ENCODE measurements around the gene ASAP2.

The ASAP2 gene

DNA sequence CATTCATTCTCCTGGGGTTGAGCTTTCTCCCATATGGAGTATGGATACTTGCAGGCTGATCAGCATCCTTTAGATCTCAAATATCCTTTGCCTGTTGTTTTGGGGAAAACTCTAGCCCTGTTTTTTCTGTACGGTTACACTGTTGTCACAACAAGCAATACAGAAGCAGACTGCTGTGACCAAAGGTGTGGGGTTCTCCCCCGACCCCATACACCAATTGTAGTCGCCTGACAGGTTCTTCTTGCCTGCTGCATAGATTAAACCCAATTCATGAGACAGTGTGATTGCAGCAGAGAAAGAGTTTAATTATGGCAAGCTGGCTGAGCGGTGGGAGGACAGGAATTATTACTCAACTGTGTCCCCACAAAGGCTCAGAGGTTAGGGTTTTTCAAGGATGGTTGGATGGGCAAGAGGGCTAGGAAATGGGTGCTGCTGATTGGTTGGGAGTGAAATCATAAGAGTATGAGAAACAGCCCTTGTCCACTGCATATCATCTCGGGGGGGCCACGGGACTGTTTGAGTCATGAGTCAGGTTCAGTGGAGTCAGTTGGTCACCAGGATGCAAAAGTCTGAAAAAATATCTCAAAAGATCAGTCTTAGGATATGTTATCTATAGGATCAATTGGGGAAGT lies 176.1 kb downstream of the ASAP2 start:
- WGBS, 2 donors (ENCODE audit: extremely low coverage in 2 of 2, insufficient read length in 2 of 2, insufficient replicate concordance in 1 of 2): no CpG with 5 or more reads among the region's 6 CpGs
- H3K36me3 ChIP-seq (replicated peaks in 1 of 2; ENCODE audit: control insufficient read depth in 2 of 2, insufficient read depth in 2 of 2, low read length in 2 of 2): peaks cover 32 to 94% of the 10 kb centered on the region in 2 donors

DNA sequence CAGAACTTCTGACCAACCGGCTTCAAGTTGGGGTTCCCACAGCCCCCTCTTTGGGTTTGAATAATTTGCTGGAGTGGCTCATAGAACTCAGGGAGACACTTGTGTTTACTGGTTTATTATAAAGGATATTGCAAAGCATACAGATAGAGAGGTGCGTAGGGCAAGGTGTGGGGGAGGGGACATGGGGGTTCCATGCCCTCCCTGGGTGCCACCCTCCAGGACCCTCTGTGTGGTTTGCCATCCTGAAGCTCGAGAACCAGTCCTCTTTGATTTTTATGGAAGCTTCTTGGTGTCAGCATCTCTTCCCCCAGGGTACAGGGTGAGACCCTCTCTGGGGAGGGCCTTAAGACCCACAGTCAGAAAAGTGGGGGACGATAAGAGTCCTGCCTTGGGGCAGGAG lies 177.9 kb downstream of the ASAP2 start:
- Histone ChIP-seq H3K4me2 (ENCODE audit: insufficient read depth, low read length, poor library complexity, severe bottlenecking) (no peak overlapping the region), H3K23ac (ENCODE audit: low read depth, low read length, poor library complexity) (no peak overlapping the region), H2BK15ac (ENCODE audit: low read length) (no peak overlapping the region), H2AK5ac (ENCODE audit: low read depth, low read length) (no peak overlapping the region), H3K4ac (ENCODE audit: low read length) (no peak overlapping the region), H2AFZ (ENCODE audit: low read length) (no peak overlapping the region), H4K8ac (ENCODE audit: low read depth, low read length) (no peak overlapping the region), H3K27me3 (ENCODE audit: control insufficient read depth in 3 of 3, insufficient read depth in 3 of 3, low read depth in 1 of 3, low read length in 3 of 3) (no peaks in the 10 kb centered on the region), H4K91ac (ENCODE audit: low read depth, low read length, poor library complexity) (no peak overlapping the region), H3K4me1 (ENCODE audit: control insufficient read depth in 2 of 2, insufficient read depth in 1 of 2, low read depth in 1 of 2, low read length in 2 of 2) (no peaks in the 10 kb centered on the region), H3K9me3 (replicated peaks in 1 of 2; ENCODE audit: control insufficient read depth in 2 of 2, insufficient read depth in 1 of 2, low read depth in 1 of 2, low read length in 2 of 2) (no peaks in the 10 kb centered on the region), H2BK12ac (ENCODE audit: low read length) (no peak overlapping the region), H2BK120ac (ENCODE audit: low read depth, low read length) (no peak overlapping the region), H3K14ac (ENCODE audit: low read length) (no peak overlapping the region), H3K4me3 (ENCODE audit: low read length in 2 of 2) (no peak overlapping the region), H3K27ac (replicated peaks; ENCODE audit: low read length) (no peak overlapping the region), H3K18ac (ENCODE audit: low read length) (no peak overlapping the region), H3K36me3 (replicated peaks in 1 of 2; ENCODE audit: control insufficient read depth in 2 of 2, insufficient read depth in 2 of 2, low read length in 2 of 2) (peaks cover 29 to 94% of the 10 kb centered on the region in 2 donors), H2BK5ac (ENCODE audit: low read length) (no peak overlapping the region), H3K9ac (ENCODE audit: low read depth, low read length, poor library complexity) (no peak overlapping the region), H3K79me1 (ENCODE audit: low read depth, low read length) (no peaks in the 10 kb centered on the region)
- DNase-seq (ENCODE audit: low spot score): no peak
- WGBS, 2 donors (ENCODE audit: extremely low coverage in 2 of 2, insufficient read length in 2 of 2, insufficient replicate concordance in 1 of 2): no CpG with 5 or more reads among the region's 4 CpGs

More for the DNA sequence above, 176.1 kb downstream of the ASAP2 start:
- no peak overlapping the region for H2BK15ac ChIP-seq (ENCODE audit: low read length)
- H3K14ac ChIP-seq (ENCODE audit: low read length): no peak overlapping the region
- no peak overlapping the region for H3K4me2 ChIP-seq (ENCODE audit: insufficient read depth, low read length, poor library complexity, severe bottlenecking)
- no peak overlapping the region for H2AK5ac ChIP-seq (ENCODE audit: low read depth, low read length)
- no peak overlapping the region for H4K8ac ChIP-seq (ENCODE audit: low read depth, low read length)
- H3K4me1 ChIP-seq (ENCODE audit: control insufficient read depth in 2 of 2, insufficient read depth in 1 of 2, low read depth in 1 of 2, low read length in 2 of 2): no peaks in the 10 kb centered on the region
- H3K4ac ChIP-seq (ENCODE audit: low read length): no peak overlapping the region
- no peaks in the 10 kb centered on the region for H3K9me3 ChIP-seq (replicated peaks in 1 of 2; ENCODE audit: control insufficient read depth in 2 of 2, insufficient read depth in 1 of 2, low read depth in 1 of 2, low read length in 2 of 2)
- H3K79me1 ChIP-seq (ENCODE audit: low read depth, low read length): no peaks in the 10 kb centered on the region
- H2BK5ac ChIP-seq (ENCODE audit: low read length): no peak overlapping the region
- no peak overlapping the region for H3K18ac ChIP-seq (ENCODE audit: low read length)
- no peak overlapping the region for H3K27ac ChIP-seq (replicated peaks; ENCODE audit: low read length)
- H3K27me3 ChIP-seq (ENCODE audit: control insufficient read depth in 3 of 3, insufficient read depth in 3 of 3, low read depth in 1 of 3, low read length in 3 of 3): no peaks in the 10 kb centered on the region
- no peak overlapping the region for H3K23ac ChIP-seq (ENCODE audit: low read depth, low read length, poor library complexity)
- H4K91ac ChIP-seq (ENCODE audit: low read depth, low read length, poor library complexity): no peak overlapping the region
- no peak overlapping the region for H2BK12ac ChIP-seq (ENCODE audit: low read length)
- DNase-seq (ENCODE audit: low spot score): no peak
- no peak overlapping the region for H2AFZ ChIP-seq (ENCODE audit: low read length)
- no peak overlapping the region for H3K4me3 ChIP-seq (ENCODE audit: low read length in 2 of 2)
- no peak overlapping the region for H3K9ac ChIP-seq (ENCODE audit: low read depth, low read length, poor library complexity)
- no peak overlapping the region for H2BK120ac ChIP-seq (ENCODE audit: low read depth, low read length)

DNA sequence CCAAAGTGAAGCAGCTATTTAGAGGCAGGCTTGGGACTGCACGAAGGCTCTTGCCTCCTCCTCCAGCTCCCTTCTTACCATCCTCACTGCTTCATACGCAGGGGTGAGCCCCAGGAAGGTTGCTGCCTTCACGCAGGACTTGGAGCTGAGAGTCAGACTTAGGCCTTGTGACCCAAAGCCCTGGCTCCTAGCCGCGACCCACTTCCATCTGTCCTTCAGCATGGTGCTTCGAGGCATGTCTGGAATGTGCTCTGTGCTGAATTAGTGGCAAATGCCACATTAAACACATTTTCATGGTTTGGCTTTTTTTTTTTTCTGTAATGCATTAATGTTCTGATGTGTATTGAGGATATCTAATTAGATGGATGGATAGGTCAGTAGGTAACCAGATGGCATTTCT lies 179.2 kb downstream of the ASAP2 start:
- H2BK15ac ChIP-seq (ENCODE audit: low read length): no peak overlapping the region
- DNase-seq (ENCODE audit: low spot score): no peak

DNA sequence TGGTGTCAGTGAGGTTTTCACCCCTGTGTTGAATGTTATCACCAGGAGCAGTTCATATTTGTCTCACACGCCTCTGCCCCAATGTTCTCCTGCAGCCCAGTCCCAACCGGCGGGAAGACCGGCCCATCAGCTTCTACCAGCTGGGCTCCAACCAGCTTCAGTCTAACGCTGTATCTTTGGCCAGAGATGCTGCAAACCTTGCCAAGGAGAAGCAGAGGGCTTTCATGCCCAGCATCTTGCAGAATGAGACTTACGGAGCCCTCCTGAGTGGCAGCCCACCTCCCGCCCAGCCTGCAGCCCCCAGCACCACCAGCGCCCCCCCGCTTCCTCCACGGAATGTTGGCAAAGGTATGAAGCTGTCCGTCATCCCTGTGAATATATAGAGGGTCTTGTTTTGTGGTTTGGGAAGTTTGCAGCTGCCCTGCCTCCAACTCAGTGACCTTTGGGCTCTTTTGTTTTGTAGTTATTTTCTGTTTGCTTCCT lies 181.6 kb downstream of the ASAP2 start:
- H3K23ac ChIP-seq (ENCODE audit: low read depth, low read length, poor library complexity): no peak overlapping the region
- WGBS, 2 donors (ENCODE audit: extremely low coverage in 2 of 2, insufficient read length in 2 of 2, insufficient replicate concordance in 1 of 2): no CpG with 5 or more reads among the region's 11 CpGs
- no peak overlapping the region for H4K8ac ChIP-seq (ENCODE audit: low read depth, low read length)
- H2BK12ac ChIP-seq (ENCODE audit: low read length): no peak overlapping the region
- H3K27ac ChIP-seq (replicated peaks; ENCODE audit: low read length): no peak overlapping the region
- H3K79me1 ChIP-seq (ENCODE audit: low read depth, low read length): no peaks in the 10 kb centered on the region
- no peak overlapping the region for H3K4me2 ChIP-seq (ENCODE audit: insufficient read depth, low read length, poor library complexity, severe bottlenecking)
- H2BK120ac ChIP-seq (ENCODE audit: low read depth, low read length): no peak overlapping the region
- H3K4ac ChIP-seq (ENCODE audit: low read length): no peak overlapping the region
- peaks cover 24 to 94% of the 10 kb centered on the region in 2 donors for H3K36me3 ChIP-seq (replicated peaks in 1 of 2; ENCODE audit: control insufficient read depth in 2 of 2, insufficient read depth in 2 of 2, low read length in 2 of 2)
- H3K4me1 ChIP-seq (ENCODE audit: control insufficient read depth in 2 of 2, insufficient read depth in 1 of 2, low read depth in 1 of 2, low read length in 2 of 2): peaks cover 9 to 10% of the 10 kb centered on the region in 2 donors
- no peak overlapping the region for H4K91ac ChIP-seq (ENCODE audit: low read depth, low read length, poor library complexity)
- H2BK5ac ChIP-seq (ENCODE audit: low read length): no peak overlapping the region
- no peaks in the 10 kb centered on the region for H3K27me3 ChIP-seq (ENCODE audit: control insufficient read depth in 3 of 3, insufficient read depth in 3 of 3, low read depth in 1 of 3, low read length in 3 of 3)
- DNase-seq (ENCODE audit: low spot score): no peak
- no peak overlapping the region for H2BK15ac ChIP-seq (ENCODE audit: low read length)
- H2AK5ac ChIP-seq (ENCODE audit: low read depth, low read length): no peak overlapping the region
- no peak overlapping the region for H3K9ac ChIP-seq (ENCODE audit: low read depth, low read length, poor library complexity)
- no peak overlapping the region for H3K14ac ChIP-seq (ENCODE audit: low read length)
- H3K4me3 ChIP-seq (ENCODE audit: low read length in 2 of 2): no peak overlapping the region
- peak overlapping the region; percentile 61 for H3K18ac ChIP-seq (ENCODE audit: low read length)
- no peak overlapping the region for H2AFZ ChIP-seq (ENCODE audit: low read length)
- no peaks in the 10 kb centered on the region for H3K9me3 ChIP-seq (replicated peaks in 1 of 2; ENCODE audit: control insufficient read depth in 2 of 2, insufficient read depth in 1 of 2, low read depth in 1 of 2, low read length in 2 of 2)

More for the DNA sequence above, 179.2 kb downstream of the ASAP2 start:
- Histone ChIP-seq H3K4me3 (ENCODE audit: low read length in 2 of 2) (no peak overlapping the region), H2BK5ac (ENCODE audit: low read length) (no peak overlapping the region), H3K4ac (ENCODE audit: low read length) (no peak overlapping the region), H3K79me1 (ENCODE audit: low read depth, low read length) (no peaks in the 10 kb centered on the region), H3K18ac (ENCODE audit: low read length) (no peak overlapping the region), H3K27ac (replicated peaks; ENCODE audit: low read length) (no peak overlapping the region), H4K8ac (ENCODE audit: low read depth, low read length) (no peak overlapping the region), H3K4me2 (ENCODE audit: insufficient read depth, low read length, poor library complexity, severe bottlenecking) (no peak overlapping the region), H2AK5ac (ENCODE audit: low read depth, low read length) (no peak overlapping the region), H2BK12ac (ENCODE audit: low read length) (no peak overlapping the region), H3K9ac (ENCODE audit: low read depth, low read length, poor library complexity) (no peak overlapping the region), H2AFZ (ENCODE audit: low read length) (no peak overlapping the region), H4K91ac (ENCODE audit: low read depth, low read length, poor library complexity) (no peak overlapping the region), H2BK120ac (ENCODE audit: low read depth, low read length) (no peak overlapping the region), H3K27me3 (ENCODE audit: control insufficient read depth in 3 of 3, insufficient read depth in 3 of 3, low read depth in 1 of 3, low read length in 3 of 3) (no peaks in the 10 kb centered on the region), H3K36me3 (replicated peaks in 1 of 2; ENCODE audit: control insufficient read depth in 2 of 2, insufficient read depth in 2 of 2, low read length in 2 of 2) (peaks cover 32 to 96% of the 10 kb centered on the region in 2 donors), H3K4me1 (ENCODE audit: control insufficient read depth in 2 of 2, insufficient read depth in 1 of 2, low read depth in 1 of 2, low read length in 2 of 2) (no peaks in the 10 kb centered on the region), H3K9me3 (replicated peaks in 1 of 2; ENCODE audit: control insufficient read depth in 2 of 2, insufficient read depth in 1 of 2, low read depth in 1 of 2, low read length in 2 of 2) (no peaks in the 10 kb centered on the region), H3K23ac (ENCODE audit: low read depth, low read length, poor library complexity) (no peak overlapping the region), H3K14ac (ENCODE audit: low read length) (no peak overlapping the region)
- no CpG with 5 or more reads among the region's 6 CpGs for WGBS, 2 donors (ENCODE audit: extremely low coverage in 2 of 2, insufficient read length in 2 of 2, insufficient replicate concordance in 1 of 2)
